Stimulated activated CD8-positive, alpha-beta memory T cell treated with anti-CD3 and anti-CD28 coated beads, Interleukin-7, amount 100 ng/mL, for 1 hour (primary cell): ENCODE data around the gene TTLL13.
"Not testable (repeated sequence)": the region's sequence is repeated elsewhere in the genome, so short reads cannot be mapped to it uniquely, and the experiment has no call there.

Experiments used
- DNase-seq, 2 donors: peaks; one replicate each; pipeline ENCODE4 v3.0.0-alpha.2; 2020; ENCODE audit warnings: low read depth in 2 of 2

Gene TTLL13

DNA sequence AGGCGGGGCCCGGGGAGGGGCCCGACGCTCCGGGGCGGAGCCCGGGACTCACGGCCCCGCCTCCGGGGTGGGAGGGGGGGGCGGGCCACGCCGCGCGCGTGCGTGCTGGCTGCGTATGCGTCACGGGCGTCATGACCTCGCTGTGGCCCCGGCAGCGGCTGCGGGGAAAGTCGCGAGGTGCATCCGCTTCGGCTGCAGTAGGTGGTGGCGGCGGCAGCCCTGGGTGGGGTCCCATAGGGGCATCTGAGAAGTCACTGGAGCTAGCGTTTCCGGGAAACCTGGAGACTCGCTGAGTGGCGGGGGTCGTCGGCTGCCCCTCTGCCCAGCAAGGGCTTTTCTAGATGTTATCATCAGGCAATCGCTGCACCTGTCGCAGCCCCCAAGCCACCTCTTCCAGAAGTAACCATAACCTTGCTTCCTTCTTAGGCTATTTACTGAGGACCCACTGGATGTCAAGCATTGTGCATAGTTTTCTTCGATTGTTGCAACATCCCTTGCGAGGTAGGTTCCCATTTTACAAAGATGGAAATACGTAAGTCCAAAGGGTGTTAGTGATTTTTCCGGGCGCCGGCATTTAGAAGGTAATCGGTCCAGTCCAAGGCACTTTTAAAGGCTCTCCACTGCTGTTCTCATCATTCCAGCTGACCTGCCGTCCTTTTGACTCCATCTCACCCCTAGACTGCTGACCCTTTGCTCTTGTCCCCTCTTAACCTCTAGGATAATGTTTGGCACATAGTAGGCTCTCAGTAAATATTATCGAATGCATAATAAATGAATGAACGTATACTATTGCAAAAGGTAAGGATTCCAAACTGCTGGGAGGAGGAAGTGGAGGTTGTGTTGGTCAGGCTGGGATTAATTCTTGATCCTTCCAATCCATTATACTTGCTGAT is 15.0 kb upstream of the TTLL13 start, which contains the start of gene GDPGP1:
TSS of gene GDPGP1 (plus strand) at position 114 of the 893 bp plus-strand sequence. CDS start 6,700 bp downstream, outside the sequence.
- DNase-seq: peak; percentile 88 to 91

DNA sequence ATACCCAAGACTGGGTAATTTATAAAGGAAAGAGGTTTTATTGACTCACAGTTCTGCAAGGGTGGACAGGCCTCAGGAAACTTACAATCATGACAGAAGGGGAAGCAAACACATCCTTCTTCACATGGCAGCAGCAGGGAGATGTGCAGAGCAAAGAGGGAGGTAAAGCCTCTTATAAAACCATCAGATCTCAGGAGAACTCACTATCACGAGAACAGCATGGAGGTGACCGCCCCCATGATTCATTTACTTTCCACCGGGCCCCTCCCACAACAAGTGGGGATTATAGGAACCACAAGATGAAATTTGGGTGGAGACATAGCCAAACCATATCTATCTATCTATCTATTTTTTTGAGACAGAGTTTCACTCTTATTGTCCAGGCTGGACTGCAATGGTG is 10.0 kb upstream of the TTLL13 start:
- no peak for DNase-seq

DNA sequence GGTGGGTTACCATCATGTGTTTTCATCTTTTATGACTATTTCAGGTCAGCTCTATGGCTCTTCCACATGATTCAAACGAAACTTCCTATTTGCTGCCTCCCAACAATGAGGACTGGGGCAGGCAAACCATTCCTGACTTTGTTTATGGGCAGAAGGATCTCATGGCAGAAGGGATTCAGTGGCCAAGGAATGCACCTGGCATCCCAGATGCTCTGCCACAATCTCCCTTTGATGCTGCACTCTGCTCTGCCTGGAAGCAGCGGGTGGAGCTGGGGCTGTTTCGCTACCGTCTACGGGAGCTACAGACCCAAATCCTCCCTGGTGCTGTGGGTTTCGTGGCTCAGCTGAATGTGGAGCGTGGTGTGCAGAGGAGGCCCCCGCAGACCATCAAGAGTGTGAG is 8.5 kb upstream of the TTLL13 start:
- DNase-seq: no peak

DNA sequence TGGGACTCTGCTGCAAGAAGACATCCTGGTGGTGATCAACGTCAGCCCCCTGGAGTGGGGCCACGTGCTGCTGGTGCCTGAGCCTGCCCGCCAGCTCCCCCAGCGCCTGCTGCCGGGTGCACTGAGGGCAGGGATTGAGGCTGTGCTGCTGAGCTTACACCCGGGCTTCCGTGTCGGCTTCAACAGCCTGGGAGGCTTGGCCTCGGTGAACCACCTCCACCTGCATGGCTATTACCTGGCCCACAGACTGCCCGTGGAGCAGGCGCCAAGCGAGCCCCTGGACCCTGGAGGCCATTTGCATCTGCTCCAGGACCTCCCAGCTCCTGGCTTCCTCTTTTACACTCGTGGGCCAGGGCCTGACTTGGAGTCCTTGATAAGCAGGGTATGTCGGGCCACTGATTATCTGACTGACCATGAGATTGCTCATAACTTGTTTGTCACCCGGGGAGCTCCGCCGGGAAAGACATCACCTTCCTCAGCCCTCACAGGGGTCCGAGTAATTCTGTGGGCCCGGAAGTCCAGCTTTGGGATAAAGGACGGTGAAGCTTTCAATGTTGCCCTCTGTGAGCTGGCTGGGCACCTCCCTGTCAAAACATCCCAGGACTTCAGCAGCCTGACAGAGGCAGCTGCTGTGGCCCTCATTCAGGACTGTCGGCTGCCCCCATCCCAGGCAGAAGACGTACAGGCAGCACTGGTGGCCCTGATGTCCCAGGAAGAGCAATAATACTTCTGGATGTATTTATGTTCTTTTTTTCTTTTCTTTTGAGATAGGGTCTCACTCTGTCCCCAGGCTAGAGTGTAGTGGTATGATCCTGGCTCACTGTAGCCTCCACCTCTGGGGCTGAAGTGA is 7.8 kb upstream of the TTLL13 start:
- no peak for DNase-seq

DNA sequence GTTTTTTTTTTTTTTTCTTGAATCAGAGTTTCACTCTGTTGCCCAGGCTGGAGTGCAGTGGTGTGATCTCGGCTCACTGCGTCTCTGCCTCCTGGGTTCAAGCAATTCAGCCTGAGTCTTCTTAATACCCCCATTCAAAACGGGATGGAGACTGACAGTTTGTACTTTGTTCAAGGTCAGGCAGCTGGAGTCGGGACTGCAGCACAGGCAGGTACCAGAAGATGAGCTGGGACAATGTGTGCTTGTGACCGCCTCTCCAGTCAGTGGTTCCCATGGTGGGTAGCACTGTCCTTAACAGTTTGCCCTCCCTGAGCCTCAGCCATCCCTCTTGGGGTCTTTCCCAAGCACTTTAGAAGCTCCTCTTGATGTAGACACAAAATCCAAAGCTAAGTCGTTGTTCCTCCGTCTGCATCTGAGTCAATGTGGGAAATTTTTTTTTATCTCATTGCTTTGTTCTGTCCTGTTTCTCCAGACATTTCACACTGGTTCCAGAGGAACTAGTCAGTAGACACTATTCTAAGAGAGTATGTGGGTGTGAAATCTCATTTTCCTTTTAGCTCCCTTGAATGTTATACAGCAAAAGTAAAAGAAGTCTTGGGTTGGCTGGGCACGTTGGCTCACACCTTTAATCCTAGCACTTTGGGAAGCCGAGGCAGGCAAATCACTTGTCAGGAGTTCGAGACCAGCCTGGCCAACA is 5.3 kb upstream of the TTLL13 start:
- DNase-seq: no peak

DNA sequence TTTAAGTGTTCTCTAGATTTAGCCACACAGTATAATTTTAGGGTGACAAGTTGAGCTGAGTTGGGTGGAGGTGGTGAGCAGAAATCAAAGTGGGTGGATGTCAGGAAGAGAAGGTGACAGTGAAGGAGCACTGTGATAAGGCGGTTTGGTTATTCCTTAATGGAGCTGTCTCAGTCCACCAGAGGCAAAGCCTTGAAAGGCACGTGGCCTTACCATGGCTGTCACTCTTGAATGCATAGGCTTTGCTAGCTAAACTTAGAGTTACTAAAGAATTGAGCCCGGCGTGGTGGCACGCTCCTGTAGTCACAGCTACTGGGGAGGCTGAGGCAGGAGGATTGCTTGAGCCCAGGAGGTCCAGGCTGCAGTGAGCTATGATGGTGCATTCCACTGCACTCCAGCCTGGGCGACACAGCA is 560 bp upstream of the TTLL13 start:
- no peak for DNase-seq

- no peak for DNase-seq
Observed at GRCh38 chr15:90257776-90258175, 8.4 kb downstream of the TTLL13 start.

- DNase-seq: no peak
Observed at GRCh38 chr15:90259524-90259923, 10.2 kb downstream of the TTLL13 start.

- not testable (repeated sequence) for DNase-seq
Observed at GRCh38 chr15:90260731-90261130, 11.4 kb downstream of the TTLL13 start.

DNA sequence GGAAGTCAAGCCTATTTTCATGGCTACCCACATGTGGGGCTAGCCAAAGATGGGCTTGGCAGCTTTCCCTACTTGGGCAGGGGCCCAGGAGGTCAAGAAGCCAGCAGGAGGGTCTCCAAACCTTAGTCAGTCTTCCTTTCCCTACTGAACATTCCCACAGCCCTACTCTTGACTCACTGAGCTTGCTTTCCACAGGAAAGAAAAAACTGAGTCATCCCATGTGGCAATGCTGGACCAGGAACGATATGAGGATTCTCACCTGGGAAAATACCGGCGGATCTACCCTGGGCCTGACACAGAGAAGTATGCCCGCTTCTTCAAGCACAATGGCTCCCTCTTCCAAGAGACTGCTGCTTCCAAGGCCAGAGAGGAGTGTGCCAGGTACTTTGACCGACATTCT is 12.5 kb downstream of the TTLL13 start:
- DNase-seq: no peak

DNA sequence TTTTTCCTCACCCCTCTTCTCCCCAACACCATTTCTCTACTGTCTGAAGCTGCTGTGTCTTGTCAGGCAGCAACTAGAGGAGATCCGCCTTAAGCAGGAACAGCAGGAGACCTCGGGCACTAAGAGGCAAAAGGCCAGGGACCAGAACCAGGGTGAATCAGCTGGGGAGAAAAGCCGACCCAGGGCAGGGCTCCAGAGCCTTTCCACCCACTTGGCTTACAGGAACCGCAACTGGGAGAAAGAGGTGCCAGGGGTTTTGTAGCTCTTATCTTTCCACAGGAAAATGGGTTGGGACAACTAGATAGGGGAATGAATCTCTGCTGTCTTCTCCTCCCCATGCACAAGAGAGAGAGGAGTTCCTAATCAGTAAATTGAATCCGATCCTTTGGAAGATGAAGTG is 13.1 kb downstream of the TTLL13 start:
- no peak for DNase-seq

DNA sequence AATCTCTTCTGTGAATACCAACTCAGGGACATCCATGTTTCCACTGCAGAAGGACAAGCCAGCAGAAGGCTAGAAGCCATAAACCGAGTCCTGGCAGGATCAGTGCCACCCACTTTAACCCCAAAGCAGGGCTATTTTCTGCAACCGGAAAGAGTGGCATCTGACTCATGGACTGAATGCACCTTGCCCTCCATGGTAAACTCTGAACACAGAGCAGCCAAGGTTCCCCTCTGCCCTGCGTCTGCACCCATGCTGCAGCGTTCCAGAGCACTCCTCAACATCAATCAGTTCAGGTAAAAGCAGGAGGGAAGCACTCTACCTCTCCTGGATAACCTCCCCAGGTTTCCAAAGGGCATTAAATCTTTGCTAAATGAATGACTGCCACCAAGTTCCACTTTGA is 15.3 kb downstream of the TTLL13 start:
- no peak for DNase-seq

DNA sequence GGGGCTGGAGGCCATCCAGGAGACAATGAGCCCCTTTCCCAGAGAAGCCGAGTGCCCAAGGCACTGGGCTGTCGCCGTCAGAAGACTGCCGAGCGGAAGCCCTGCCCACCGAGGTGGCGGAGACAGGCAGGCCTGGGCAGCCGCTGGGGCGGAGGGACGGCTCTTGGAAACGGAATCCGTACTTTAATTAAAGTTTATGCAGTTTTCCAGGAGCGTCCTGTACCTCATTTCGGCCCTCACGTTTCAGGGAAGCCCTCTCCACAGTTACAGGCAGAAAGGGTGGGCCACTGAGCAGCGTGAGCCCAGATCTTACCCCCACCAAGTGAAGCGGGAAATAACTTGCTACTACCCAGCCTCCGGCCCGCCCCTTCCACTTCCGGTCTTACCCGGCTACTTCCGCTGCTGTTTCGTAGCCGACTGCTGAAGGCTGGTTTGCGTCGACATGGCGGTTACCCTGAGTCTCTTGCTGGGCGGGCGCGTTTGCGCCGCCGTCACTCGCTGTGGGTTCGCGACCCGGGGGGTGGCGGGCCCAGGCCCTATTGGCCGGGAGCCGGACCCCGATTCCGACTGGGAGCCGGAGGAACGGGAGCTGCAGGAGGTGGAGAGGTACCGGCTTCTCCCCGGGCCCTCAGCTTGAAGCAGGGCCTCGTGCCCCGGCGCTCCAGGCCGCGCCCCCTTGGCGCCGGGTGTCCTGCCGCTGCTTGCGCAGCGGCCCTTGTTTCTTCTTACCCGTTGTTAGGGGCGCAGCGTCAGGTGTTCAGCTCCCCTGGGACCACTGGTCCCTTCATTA is 16.1 kb downstream of the TTLL13 start, which contains the start of gene NGRN:
TSS of gene NGRN (plus strand) at position 402 of the 790 bp plus-strand sequence. CDS start at position 443, 41 bp downstream.
- peak; percentile 82 to 83 for DNase-seq

DNA sequence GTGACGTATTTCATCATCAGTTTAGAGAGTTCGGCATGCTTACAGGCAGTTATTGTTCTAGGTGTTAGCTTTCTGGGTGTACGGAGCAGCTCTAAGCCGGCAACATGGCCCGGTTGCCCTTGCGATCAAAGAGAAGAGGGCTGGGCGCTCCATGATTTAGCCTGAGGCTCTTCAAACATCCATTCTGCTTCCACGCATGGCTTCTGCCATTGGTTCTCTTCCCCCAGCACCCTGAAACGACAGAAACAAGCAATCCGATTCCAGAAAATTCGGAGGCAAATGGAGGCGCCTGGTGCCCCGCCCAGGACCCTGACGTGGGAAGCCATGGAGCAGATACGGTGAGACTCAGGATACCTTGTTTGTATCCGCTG is 16.7 kb downstream of the TTLL13 start:
- peak in 1 of 2 donors; percentile 8 for DNase-seq

GRCh38 chr15:90266485-90266884 is 17.1 kb downstream of the TTLL13 start:
- DNase-seq: no peak

- no peak for DNase-seq
Observed at GRCh38 chr15:90268415-90268814, 19.1 kb downstream of the TTLL13 start.

- no peak for DNase-seq
Observed at GRCh38 chr15:90270502-90271150, 21.3 kb downstream of the TTLL13 start.

DNA sequence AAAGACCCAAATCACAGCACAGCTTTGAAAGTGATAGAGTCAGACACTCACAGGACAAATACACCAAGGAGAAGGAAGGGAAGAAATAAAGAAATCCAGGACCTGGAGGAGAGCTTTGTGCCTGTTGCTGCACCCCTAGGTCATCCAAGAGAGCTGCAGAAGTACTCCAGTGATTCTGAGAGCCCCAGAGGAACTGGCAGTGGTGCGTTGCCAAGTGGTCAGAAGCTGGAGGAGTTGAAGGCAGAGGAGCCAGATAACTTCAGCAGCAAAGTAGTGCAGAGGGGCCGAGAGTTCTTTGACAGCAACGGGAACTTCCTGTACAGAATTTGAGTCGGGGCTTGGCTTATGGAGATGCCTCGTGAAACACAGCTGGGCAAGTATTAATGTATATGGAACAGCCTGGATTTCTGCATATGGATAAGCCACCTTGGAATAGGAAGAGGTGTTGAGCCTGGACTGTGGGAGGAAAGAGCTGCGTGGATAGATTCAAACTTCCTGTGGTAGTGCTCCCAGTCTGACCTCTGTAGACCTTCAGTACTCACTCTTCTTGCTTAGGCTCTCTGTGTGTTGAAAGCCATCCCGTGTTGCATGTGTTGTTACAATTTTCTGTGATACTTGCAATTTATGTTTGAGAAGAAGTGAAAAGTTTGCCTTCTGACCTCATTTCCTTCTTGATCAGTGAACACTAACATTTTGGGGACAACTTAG is 22.3 kb downstream of the TTLL13 start:
- DNase-seq: no peak

DNA sequence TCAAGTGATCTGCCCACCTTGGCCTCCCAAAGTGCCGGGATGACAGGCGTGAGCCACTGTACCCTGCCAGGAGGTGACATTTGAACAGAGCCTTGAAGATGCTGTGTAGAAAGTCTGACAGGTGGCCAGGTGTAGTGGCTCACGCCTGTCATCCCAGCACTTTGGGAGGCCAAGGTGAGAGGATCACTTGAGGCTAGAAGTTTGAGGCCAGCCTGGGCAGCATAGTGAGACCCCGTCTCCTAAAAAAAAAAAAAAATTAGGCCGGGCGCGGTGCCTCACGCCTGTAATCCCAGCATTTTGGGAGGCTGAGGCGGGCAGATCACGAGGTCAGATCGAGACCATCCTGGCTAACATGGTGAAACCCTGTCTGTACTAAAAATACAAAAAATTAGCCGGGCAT is 29.1 kb downstream of the TTLL13 start:
- not testable (repeated sequence) for DNase-seq

GRCh38 chr15:90280743-90281142 is 31.4 kb downstream of the TTLL13 start:
- DNase-seq: not testable (repeated sequence)
